ENCODE results near the gene ZNF784. TPM values are rescaled to one million over a fixed set of nuclear protein-coding genes. Genes with fewer than 3 reads are reported as not detected.

Gene ZNF784
- polyA plus RNA-seq, 4 donors, result 9.5 to 16.3 (median 11.0) TPM

GRCh38 chr19:55654868-55655647 is 30.7 kb upstream of the ZNF784 start, which contains the start of gene U2AF2:
TSS of gene U2AF2 (plus strand) at chr19:55655035. CDS start at chr19:55655105, 70 bp downstream.
- DNase-seq, result peak; percentile 92 to 97
- H3K4me1 ChIP-seq (ENCODE audit: control insufficient read depth in 3 of 3, insufficient read depth in 2 of 3, low read depth in 1 of 3, low read length in 2 of 3), result peaks cover 6 to 15% (median 7%) of the 10 kb centered on the region in 3 donors
- FAIRE-seq, result no peak
- WGBS, 3 donors, result 1% methylated on average over 69 to 95 of the region's 95 CpGs
- no peaks in the 10 kb centered on the region for H3K9me3 ChIP-seq (ENCODE audit: control insufficient read depth in 2 of 2, insufficient read depth in 1 of 2, low read depth in 1 of 2, low read length in 1 of 2)
- H3K4me3 ChIP-seq (ENCODE audit: low read depth in 1 of 3, low read length in 3 of 3), result peak within 1 kb of the TSS; percentile 79 to 84 (median 83)
- peak within 1 kb of the TSS; percentile 94 to 99 (median 99) for H3K27ac ChIP-seq (ENCODE audit: low read depth in 1 of 3, low read length in 2 of 3)
- peaks cover 3 to 49% (median 3%) of the 10 kb centered on the region in 3 donors for H3K36me3 ChIP-seq (ENCODE audit: control insufficient read depth in 3 of 3, insufficient read depth in 2 of 3, low read depth in 1 of 3, low read length in 3 of 3)
- no peaks in the 10 kb centered on the region for H3K27me3 ChIP-seq (ENCODE audit: control insufficient read depth in 3 of 3, insufficient read depth in 3 of 3, low read length in 3 of 3)

- FAIRE-seq, result peak; percentile 84
Observed at GRCh38 chr19:55654323-55654867, 30.0 kb upstream of the ZNF784 start.

GRCh38 chr19:55653651-55654322 is 29.4 kb upstream of the ZNF784 start:
- H3K4me3 ChIP-seq (ENCODE audit: low read depth in 1 of 3, low read length in 3 of 3), result peak overlapping the region; percentile 42 to 83 (median 50)
- peaks cover 0 to 44% (median 0%) of the 10 kb centered on the region in 3 donors for H3K36me3 ChIP-seq (ENCODE audit: control insufficient read depth in 3 of 3, insufficient read depth in 2 of 3, low read depth in 1 of 3, low read length in 3 of 3)
- H3K27ac ChIP-seq (ENCODE audit: low read depth in 1 of 3, low read length in 2 of 3), result peak overlapping the region; percentile 87 to 98 (median 95)
- DNase-seq, result peak; percentile 97 to 99
- no peak for FAIRE-seq
- H3K27me3 ChIP-seq (ENCODE audit: control insufficient read depth in 3 of 3, insufficient read depth in 3 of 3, low read length in 3 of 3), result no peaks in the 10 kb centered on the region
- peaks cover 6 to 21% (median 7%) of the 10 kb centered on the region in 3 donors for H3K4me1 ChIP-seq (ENCODE audit: control insufficient read depth in 3 of 3, insufficient read depth in 2 of 3, low read depth in 1 of 3, low read length in 2 of 3)
- no peaks in the 10 kb centered on the region for H3K9me3 ChIP-seq (ENCODE audit: control insufficient read depth in 2 of 2, insufficient read depth in 1 of 2, low read depth in 1 of 2, low read length in 1 of 2)
- WGBS, 3 donors, result 0 to 1% (median 0%) methylated on average over 51 to 57 of the region's 57 CpGs

More at GRCh38 chr19:55654323-55654867, 30.0 kb upstream of the ZNF784 start:
- Histone ChIP-seq H3K27ac (ENCODE audit: low read depth in 1 of 3, low read length in 2 of 3) (peak overlapping the region; percentile 87 to 98 (median 95)), H3K27me3 (ENCODE audit: control insufficient read depth in 3 of 3, insufficient read depth in 3 of 3, low read length in 3 of 3) (no peaks in the 10 kb centered on the region), H3K4me1 (ENCODE audit: control insufficient read depth in 3 of 3, insufficient read depth in 2 of 3, low read depth in 1 of 3, low read length in 2 of 3) (peaks cover 6 to 15% (median 7%) of the 10 kb centered on the region in 3 donors), H3K36me3 (ENCODE audit: control insufficient read depth in 3 of 3, insufficient read depth in 2 of 3, low read depth in 1 of 3, low read length in 3 of 3) (peaks cover 0 to 49% (median 3%) of the 10 kb centered on the region in 3 donors), H3K9me3 (ENCODE audit: control insufficient read depth in 2 of 2, insufficient read depth in 1 of 2, low read depth in 1 of 2, low read length in 1 of 2) (no peaks in the 10 kb centered on the region), H3K4me3 (ENCODE audit: low read depth in 1 of 3, low read length in 3 of 3) (peak overlapping the region; percentile 50 to 83 (median 79))
- 0 to 1% (median 0%) methylated on average over 50 to 52 of the region's 52 CpGs for WGBS, 3 donors
- DNase-seq, result peak; percentile 99 to 100

- H3K9me3 ChIP-seq (ENCODE audit: control insufficient read depth in 2 of 2, insufficient read depth in 1 of 2, low read depth in 1 of 2, low read length in 1 of 2), result no peaks in the 10 kb centered on the region
- 82 to 93% (median 91%) methylated on average over 65 to 71 of the region's 71 CpGs for WGBS, 3 donors
- H3K36me3 ChIP-seq (ENCODE audit: control insufficient read depth in 3 of 3, insufficient read depth in 2 of 3, low read depth in 1 of 3, low read length in 3 of 3), result peaks cover 0 to 38% (median 0%) of the 10 kb centered on the region in 3 donors
- H3K27me3 ChIP-seq (ENCODE audit: control insufficient read depth in 3 of 3, insufficient read depth in 3 of 3, low read length in 3 of 3), result no peaks in the 10 kb centered on the region
- DNase-seq (no peak), FAIRE-seq (no peak)
- no peak overlapping the region for H3K27ac ChIP-seq (ENCODE audit: low read depth in 1 of 3, low read length in 2 of 3)
- peaks cover 5 to 22% (median 6%) of the 10 kb centered on the region in 3 donors for H3K4me1 ChIP-seq (ENCODE audit: control insufficient read depth in 3 of 3, insufficient read depth in 2 of 3, low read depth in 1 of 3, low read length in 2 of 3)
- no peak overlapping the region for H3K4me3 ChIP-seq (ENCODE audit: low read depth in 1 of 3, low read length in 3 of 3)
Observed at GRCh38 chr19:55652311-55653128, 28.2 kb upstream of the ZNF784 start.

DNA sequence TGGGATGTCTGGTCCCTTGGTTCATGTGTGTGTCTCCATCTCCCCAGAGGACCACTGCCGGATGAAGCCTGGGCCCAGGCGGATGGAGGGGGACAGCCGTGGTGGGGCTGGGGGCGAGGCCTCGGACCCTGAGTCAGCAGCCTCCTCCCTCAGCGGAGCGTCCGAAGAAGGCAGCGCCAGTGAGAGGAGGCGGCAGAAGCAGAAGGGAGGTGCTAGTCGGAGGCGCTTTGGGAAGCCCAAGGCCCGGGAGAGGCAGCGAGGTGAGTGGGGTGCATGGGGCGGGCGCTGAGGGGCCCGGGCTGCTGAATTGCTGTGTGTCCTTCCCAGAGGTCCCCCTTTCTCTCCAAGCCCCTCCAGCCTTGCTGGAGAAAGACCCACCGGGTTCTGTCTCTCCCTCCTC is 26.9 kb upstream of the ZNF784 start:
- peaks cover 0 to 17% (median 0%) of the 10 kb centered on the region in 3 donors for H3K4me1 ChIP-seq (ENCODE audit: control insufficient read depth in 3 of 3, insufficient read depth in 2 of 3, low read depth in 1 of 3, low read length in 2 of 3)
- 80 to 91% (median 86%) methylated on average over 13 to 18 of the region's 18 CpGs for WGBS, 3 donors
- no peak for FAIRE-seq
- peaks cover 0 to 35% (median 0%) of the 10 kb centered on the region in 3 donors for H3K36me3 ChIP-seq (ENCODE audit: control insufficient read depth in 3 of 3, insufficient read depth in 2 of 3, low read depth in 1 of 3, low read length in 3 of 3)
- H3K27me3 ChIP-seq (ENCODE audit: control insufficient read depth in 3 of 3, insufficient read depth in 3 of 3, low read length in 3 of 3), result no peaks in the 10 kb centered on the region
- no peak overlapping the region for H3K27ac ChIP-seq (ENCODE audit: low read depth in 1 of 3, low read length in 2 of 3)
- H3K4me3 ChIP-seq (ENCODE audit: low read depth in 1 of 3, low read length in 3 of 3), result no peak overlapping the region
- no peak for DNase-seq
- no peaks in the 10 kb centered on the region for H3K9me3 ChIP-seq (ENCODE audit: control insufficient read depth in 2 of 2, insufficient read depth in 1 of 2, low read depth in 1 of 2, low read length in 1 of 2)

- Histone ChIP-seq H3K27me3 (ENCODE audit: control insufficient read depth in 3 of 3, insufficient read depth in 3 of 3, low read length in 3 of 3) (no peaks in the 10 kb centered on the region), H3K36me3 (ENCODE audit: control insufficient read depth in 3 of 3, insufficient read depth in 2 of 3, low read depth in 1 of 3, low read length in 3 of 3) (peaks cover 0 to 36% (median 0%) of the 10 kb centered on the region in 3 donors), H3K4me3 (ENCODE audit: low read depth in 1 of 3, low read length in 3 of 3) (no peak overlapping the region), H3K4me1 (ENCODE audit: control insufficient read depth in 3 of 3, insufficient read depth in 2 of 3, low read depth in 1 of 3, low read length in 2 of 3) (peaks cover 0 to 17% (median 0%) of the 10 kb centered on the region in 3 donors), H3K27ac (ENCODE audit: low read depth in 1 of 3, low read length in 2 of 3) (no peak overlapping the region), H3K9me3 (ENCODE audit: control insufficient read depth in 2 of 2, insufficient read depth in 1 of 2, low read depth in 1 of 2, low read length in 1 of 2) (no peaks in the 10 kb centered on the region)
- whole genome bisulfite sequencing, 3 donors, result 92 to 94% (median 93%) methylated on average over 17 of the region's 17 CpGs
- no peak for FAIRE-seq
- no peak for DNase-seq
Observed at GRCh38 chr19:55650602-55651230, 26.4 kb upstream of the ZNF784 start.

DNA sequence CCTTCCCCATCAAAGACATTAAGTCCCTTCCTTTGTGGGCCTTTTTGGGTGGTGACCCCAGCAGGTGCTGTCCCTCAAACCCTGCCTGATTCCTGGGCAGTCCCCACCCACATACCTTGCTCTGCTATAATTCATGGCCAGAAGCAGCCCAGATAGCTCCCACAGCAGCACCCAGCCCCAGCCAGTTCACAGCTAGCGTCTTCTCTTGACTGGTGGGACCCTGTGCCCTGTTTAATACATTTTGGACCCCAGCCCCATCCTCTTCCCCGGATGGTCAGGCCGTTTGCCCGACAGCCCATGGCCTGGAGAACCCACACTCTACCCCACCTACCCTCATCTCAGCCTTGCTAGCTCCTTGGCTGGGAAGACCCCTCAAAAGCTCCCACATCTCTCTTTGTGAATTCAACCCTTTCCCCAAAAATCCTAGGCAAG is 25.8 kb upstream of the ZNF784 start:
- peaks cover 0 to 41% (median 2%) of the 10 kb centered on the region in 3 donors for H3K36me3 ChIP-seq (ENCODE audit: control insufficient read depth in 3 of 3, insufficient read depth in 2 of 3, low read depth in 1 of 3, low read length in 3 of 3)
- H3K9me3 ChIP-seq (ENCODE audit: control insufficient read depth in 2 of 2, insufficient read depth in 1 of 2, low read depth in 1 of 2, low read length in 1 of 2), result no peaks in the 10 kb centered on the region
- H3K4me1 ChIP-seq (ENCODE audit: control insufficient read depth in 3 of 3, insufficient read depth in 2 of 3, low read depth in 1 of 3, low read length in 2 of 3), result peaks cover 0 to 17% (median 0%) of the 10 kb centered on the region in 3 donors
- WGBS, 3 donors, result 85 to 86% (median 85%) methylated on average over 4 of the region's 4 CpGs
- H3K27me3 ChIP-seq (ENCODE audit: control insufficient read depth in 3 of 3, insufficient read depth in 3 of 3, low read length in 3 of 3), result no peaks in the 10 kb centered on the region
- H3K4me3 ChIP-seq (ENCODE audit: low read depth in 1 of 3, low read length in 3 of 3), result no peak overlapping the region
- DNase-seq (no peak), FAIRE-seq (no peak)
- H3K27ac ChIP-seq (ENCODE audit: low read depth in 1 of 3, low read length in 2 of 3), result no peak overlapping the region
